Astrocyte (in vitro differentiated cells and primary cell): ENCODE data around the gene TMOD1. TPM values are rescaled to one million over a fixed set of nuclear protein-coding genes. Genes with fewer than 3 reads are reported as not detected.

Source experiments
- DNase-seq: peaks from one replicate; pipeline ENCODE4 v3.0.0-alpha.2; 2010; ENCODE audit warnings: low read depth
- FAIRE-seq: peaks from 2 replicates; lab custom pipeline; 2011; peaks lifted over from hg19 to GRCh38; lab: Jason Lieb, UNC
- H2AFZ ChIP-seq: 2 replicates; pipeline ENCODE4 v1.6.0; 2012; ENCODE audit warnings: low read depth, low read length, inconsistent platforms
- H3K27ac ChIP-seq: 2 replicates; pipeline ENCODE4 v1.5.1; 2011; ENCODE audit warnings: low read depth, low read length, inconsistent platforms
- H3K27me3 ChIP-seq: 2 replicates; pipeline ENCODE4 v1.6.0; 2011; ENCODE audit warnings: low read length, inconsistent platforms; ENCODE audit not compliant: insufficient read depth
- H3K36me3 ChIP-seq: 2 replicates; pipeline ENCODE4 v1.5.1; 2011; ENCODE audit warnings: low read length, inconsistent platforms; ENCODE audit not compliant: insufficient read depth
- H3K4me1 ChIP-seq: 2 replicates; pipeline ENCODE4 v1.5.1; 2011; ENCODE audit warnings: low read length, inconsistent platforms; ENCODE audit not compliant: insufficient read depth
- H3K4me2 ChIP-seq: 2 replicates; pipeline ENCODE4 v1.6.0; 2012; ENCODE audit warnings: low read length, inconsistent platforms
- H3K4me3 ChIP-seq: 2 replicates; pipeline ENCODE4 v1.5.1; 2011; ENCODE audit warnings: low read depth, mild to moderate bottlenecking, low read length, inconsistent platforms; ENCODE audit not compliant: insufficient read depth
- H3K79me2 ChIP-seq: 2 replicates; pipeline ENCODE4 v1.6.0; 2012; ENCODE audit warnings: mild to moderate bottlenecking, low read length, inconsistent platforms; ENCODE audit not compliant: insufficient read depth
- H3K9ac ChIP-seq: 2 replicates; pipeline ENCODE4 v1.6.0; 2012; ENCODE audit warnings: mild to moderate bottlenecking, low read length, inconsistent platforms
- H3K9me3 ChIP-seq: 2 replicates; pipeline ENCODE4 v1.5.1; 2012; ENCODE audit warnings: low read depth, mild to moderate bottlenecking, low read length, inconsistent platforms; ENCODE audit not compliant: insufficient read depth
- H4K20me1 ChIP-seq: 2 replicates; pipeline ENCODE4 v1.6.0; 2012; ENCODE audit warnings: low read length, inconsistent platforms; ENCODE audit not compliant: insufficient read depth
- H3K27ac Mint-ChIP-seq: one replicate; pipeline ENCODE4 v1.8.0; 2021; ENCODE audit warnings: mild to moderate bottlenecking, mixed read lengths; ENCODE audit not compliant: unreplicated experiment
- H3K27me3 Mint-ChIP-seq: one replicate; pipeline ENCODE4 v1.8.0; 2021; ENCODE audit warnings: low read depth, mixed read lengths; ENCODE audit not compliant: unreplicated experiment
- H3K36me3 Mint-ChIP-seq: one replicate; pipeline ENCODE4 v1.8.0; 2021; ENCODE audit warnings: low read depth, mixed read lengths; ENCODE audit not compliant: unreplicated experiment
- H3K4me1 Mint-ChIP-seq: one replicate; pipeline ENCODE4 v1.8.0; 2021; ENCODE audit warnings: low read depth, mixed read lengths; ENCODE audit not compliant: unreplicated experiment
- H3K4me3 Mint-ChIP-seq: one replicate; pipeline ENCODE4 v1.8.0; 2021; ENCODE audit warnings: mild to moderate bottlenecking, moderate library complexity, mixed read lengths; ENCODE audit not compliant: unreplicated experiment
- H3K9me3 Mint-ChIP-seq: one replicate; pipeline ENCODE4 v1.8.0; 2021; ENCODE audit warnings: mild to moderate bottlenecking, mixed read lengths; ENCODE audit not compliant: unreplicated experiment
- EZH2 ChIP-seq: IDR thresholded peaks from 2 replicates; pipeline ENCODE4 v1.6.1; 2012; ENCODE audit warnings: mild to moderate bottlenecking, low read length, inconsistent platforms; ENCODE audit not compliant: insufficient read depth
- total RNA-seq: library from RNA; stranded (reverse); gene quantifications from 2 replicates; pipeline ENCODE4 v1.2.1, GENCODE V29; 2021
- TF ChIP-seq, protein P1 (sequence below): IDR thresholded peaks from 2 replicates; pipeline ENCODE4 v1.5.1; 2011; ENCODE audit warnings: low read depth, mild to moderate bottlenecking, inconsistent platforms, low read length, moderate library complexity; ENCODE audit not compliant: insufficient read depth

The TMOD1 gene
- total RNA-seq, 1 donor from 2014 or later: 0.48 TPM

DNA sequence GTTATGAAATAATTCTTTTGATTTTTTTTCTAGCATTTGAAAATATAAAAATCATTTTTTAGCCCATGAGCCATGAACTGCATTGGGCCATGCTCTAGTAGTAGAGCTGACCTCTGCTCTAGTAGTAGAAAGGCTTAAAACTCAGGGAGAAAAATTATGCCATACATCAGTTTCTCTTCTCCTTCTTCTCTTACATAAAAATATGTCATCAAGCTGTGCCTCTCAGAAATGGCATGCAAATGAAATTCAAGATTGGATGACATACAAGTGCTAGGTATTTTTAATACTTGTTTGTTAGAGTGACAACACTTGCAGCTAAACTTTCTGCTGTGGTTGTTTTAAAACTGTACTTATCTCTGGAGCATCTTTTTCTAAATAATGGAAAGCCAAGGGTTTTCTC, 42.1 kb upstream of the TMOD1 start:
- peaks cover 5% of the 10 kb centered on the region for H3K9me3 Mint-ChIP-seq
- H3K27me3 ChIP-seq: no peaks in the 10 kb centered on the region
- no peak for TF ChIP-seq EZH2
- TF ChIP-seq, protein P1, sequence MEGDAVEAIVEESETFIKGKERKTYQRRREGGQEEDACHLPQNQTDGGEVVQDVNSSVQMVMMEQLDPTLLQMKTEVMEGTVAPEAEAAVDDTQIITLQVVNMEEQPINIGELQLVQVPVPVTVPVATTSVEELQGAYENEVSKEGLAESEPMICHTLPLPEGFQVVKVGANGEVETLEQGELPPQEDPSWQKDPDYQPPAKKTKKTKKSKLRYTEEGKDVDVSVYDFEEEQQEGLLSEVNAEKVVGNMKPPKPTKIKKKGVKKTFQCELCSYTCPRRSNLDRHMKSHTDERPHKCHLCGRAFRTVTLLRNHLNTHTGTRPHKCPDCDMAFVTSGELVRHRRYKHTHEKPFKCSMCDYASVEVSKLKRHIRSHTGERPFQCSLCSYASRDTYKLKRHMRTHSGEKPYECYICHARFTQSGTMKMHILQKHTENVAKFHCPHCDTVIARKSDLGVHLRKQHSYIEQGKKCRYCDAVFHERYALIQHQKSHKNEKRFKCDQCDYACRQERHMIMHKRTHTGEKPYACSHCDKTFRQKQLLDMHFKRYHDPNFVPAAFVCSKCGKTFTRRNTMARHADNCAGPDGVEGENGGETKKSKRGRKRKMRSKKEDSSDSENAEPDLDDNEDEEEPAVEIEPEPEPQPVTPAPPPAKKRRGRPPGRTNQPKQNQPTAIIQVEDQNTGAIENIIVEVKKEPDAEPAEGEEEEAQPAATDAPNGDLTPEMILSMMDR: no peak
- no peak overlapping the region for H3K4me3 Mint-ChIP-seq
- DNase-seq: no peak
- H3K79me2 ChIP-seq: no peaks in the 10 kb centered on the region
- no peaks in the 10 kb centered on the region for H3K27me3 Mint-ChIP-seq
- H3K27ac Mint-ChIP-seq: no peak overlapping the region
- H3K4me3 ChIP-seq: no peak overlapping the region
- no peaks in the 10 kb centered on the region for H4K20me1 ChIP-seq
- H3K27ac ChIP-seq: no peak overlapping the region
- H3K36me3 ChIP-seq: no peaks in the 10 kb centered on the region
- H2AFZ ChIP-seq: no peak overlapping the region
- H3K4me1 Mint-ChIP-seq: no peaks in the 10 kb centered on the region
- FAIRE-seq: no peak
- no peak overlapping the region for H3K4me2 ChIP-seq
- H3K9ac ChIP-seq: no peak overlapping the region
- H3K9me3 ChIP-seq: no peaks in the 10 kb centered on the region
- H3K4me1 ChIP-seq: no peaks in the 10 kb centered on the region
- H3K36me3 Mint-ChIP-seq: peaks cover 20% of the 10 kb centered on the region

DNA sequence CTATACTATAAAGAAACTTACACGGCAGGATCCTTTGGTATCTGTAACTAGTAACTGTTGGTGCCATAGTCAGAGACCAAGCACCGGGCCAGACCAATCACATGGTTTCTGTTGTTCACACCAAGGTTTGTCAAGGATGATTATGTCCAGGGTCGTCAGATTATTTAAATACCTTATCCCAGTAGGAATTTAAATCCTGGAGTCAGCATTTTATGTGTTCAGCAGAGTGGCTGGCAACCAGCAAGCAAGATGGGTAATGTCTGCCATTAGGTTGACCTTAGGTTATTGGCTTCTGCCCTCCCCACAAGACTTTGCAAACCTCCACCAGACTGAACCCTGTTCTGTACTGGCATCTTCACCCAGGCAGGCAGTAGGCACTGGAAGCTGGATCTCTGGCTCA, 39.3 kb upstream of the TMOD1 start:
- H3K79me2 ChIP-seq: no peaks in the 10 kb centered on the region
- H3K4me3 ChIP-seq: no peak overlapping the region
- no peaks in the 10 kb centered on the region for H3K9me3 ChIP-seq
- TF ChIP-seq, protein P1: no peak
- TF ChIP-seq EZH2: no peak
- Mint-ChIP-seq H3K9me3 (no peaks in the 10 kb centered on the region), H3K4me3 (no peak overlapping the region), H3K27ac (no peak overlapping the region), H3K4me1 (no peaks in the 10 kb centered on the region), H3K36me3 (peaks cover 8% of the 10 kb centered on the region), H3K27me3 (no peaks in the 10 kb centered on the region)
- DNase-seq (no peak), FAIRE-seq (no peak)
- no peak overlapping the region for H3K27ac ChIP-seq
- H3K4me2 ChIP-seq: no peak overlapping the region
- no peaks in the 10 kb centered on the region for H4K20me1 ChIP-seq
- H3K27me3 ChIP-seq: no peaks in the 10 kb centered on the region
- H3K36me3 ChIP-seq: no peaks in the 10 kb centered on the region
- H2AFZ ChIP-seq: no peak overlapping the region
- H3K9ac ChIP-seq: no peak overlapping the region
- no peaks in the 10 kb centered on the region for H3K4me1 ChIP-seq

DNA sequence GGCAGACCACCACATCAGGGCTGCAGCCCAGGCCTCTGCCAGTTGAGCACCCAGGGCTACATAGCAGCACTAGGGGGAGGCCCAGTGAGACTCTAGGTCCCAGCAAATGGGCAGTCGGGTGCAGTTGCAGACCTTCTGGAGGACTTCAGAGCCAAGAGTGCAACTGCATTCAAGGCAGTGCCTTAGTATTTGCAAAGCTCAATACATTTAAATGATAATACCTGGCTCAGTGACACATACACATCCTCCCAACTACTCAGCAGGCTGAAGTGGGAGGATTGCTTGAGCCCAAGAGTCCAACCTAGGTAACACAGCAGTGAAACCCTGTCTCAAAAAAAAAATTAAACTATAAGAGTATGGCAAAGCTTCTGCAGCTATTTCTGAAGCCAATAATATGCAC, 38.6 kb upstream of the TMOD1 start:
- Histone ChIP-seq H3K27ac (no peak overlapping the region), H3K9me3 (no peaks in the 10 kb centered on the region), H3K4me2 (no peak overlapping the region), H3K36me3 (no peaks in the 10 kb centered on the region), H3K4me3 (no peak overlapping the region), H3K27me3 (no peaks in the 10 kb centered on the region), H3K9ac (no peak overlapping the region), H3K4me1 (no peaks in the 10 kb centered on the region), H3K79me2 (no peaks in the 10 kb centered on the region), H4K20me1 (no peaks in the 10 kb centered on the region), H2AFZ (no peak overlapping the region)
- Mint-ChIP-seq H3K4me1 (no peaks in the 10 kb centered on the region), H3K9me3 (no peaks in the 10 kb centered on the region), H3K36me3 (peaks cover 8% of the 10 kb centered on the region), H3K27me3 (no peaks in the 10 kb centered on the region), H3K27ac (no peak overlapping the region), H3K4me3 (no peak overlapping the region)
- no peak for FAIRE-seq
- TF ChIP-seq, protein P1: no peak
- no peak for TF ChIP-seq EZH2
- DNase-seq: no peak
